Erythroblast (primary cell): ENCODE data around the gene RBM28.

ENCODE experiments used
- GATA1 ChIP-seq: IDR thresholded peaks from 2 replicates; pipeline ENCODE4 v1.6.1; 2011; ENCODE audit warnings: low read depth, mild to moderate bottlenecking, control low read depth, low read length, moderate library complexity
- POLR2A ChIP-seq: IDR thresholded peaks from 2 replicates; pipeline ENCODE4 v1.6.1; 2011; ENCODE audit warnings: mild to moderate bottlenecking, low read length

DNA sequence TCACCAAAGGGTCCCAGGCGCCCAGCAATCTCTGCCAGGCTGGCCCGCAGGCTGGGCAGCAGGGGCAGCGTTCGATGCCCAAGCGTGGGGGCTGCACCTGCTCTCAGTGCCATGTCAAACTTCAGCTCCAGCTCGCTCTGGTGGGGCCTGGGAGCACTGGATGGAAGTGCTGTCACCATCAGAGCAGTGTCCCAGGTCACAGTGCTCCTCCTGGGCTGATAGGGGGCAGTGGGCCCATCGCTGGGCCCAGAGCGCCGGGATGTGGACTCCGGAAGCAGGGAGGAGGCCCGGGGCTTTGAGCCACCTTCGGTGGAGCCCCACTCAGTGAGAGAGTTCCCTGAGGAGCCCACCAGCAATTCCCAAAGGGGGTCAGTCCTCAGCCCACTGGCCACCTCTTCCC lies 15.6 kb upstream of the RBM28 start:
- TF ChIP-seq POLR2A (no peak), GATA1 (no peak)
